NCI-H187 treated with DMSO at 0.1 percent for 48 hours (cell line): ENCODE results near the gene ATXN10.

Experiments
- DNase-seq: peaks from one replicate; lab custom pipeline; 2025; lab: John Stamatoyannopoulos, UW

Gene ATXN10

DNA sequence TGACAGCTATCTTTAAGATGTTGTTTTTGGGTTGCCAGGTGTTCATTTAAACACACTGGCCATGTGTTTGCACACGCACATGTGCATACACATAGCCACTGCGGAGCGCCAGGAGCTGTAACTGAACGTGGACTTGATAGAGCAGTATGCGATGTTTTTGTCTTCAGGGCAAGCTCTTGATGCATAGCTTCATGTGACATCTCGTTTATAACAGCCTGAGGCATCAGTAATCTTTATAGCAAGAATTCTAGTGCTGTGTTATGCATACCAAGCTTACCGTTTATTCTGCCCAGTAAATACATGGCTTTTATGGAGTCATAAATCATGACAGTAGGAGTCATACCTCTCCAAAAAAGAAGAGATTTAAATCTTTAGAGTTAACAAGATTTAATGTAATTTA is 87.0 kb downstream of the ATXN10 start:
- no peak for DNase-seq

- no peak for DNase-seq
These were observed 89.0 kb downstream of the ATXN10 start for GRCh38 chr22:45760682-45761081.

DNA sequence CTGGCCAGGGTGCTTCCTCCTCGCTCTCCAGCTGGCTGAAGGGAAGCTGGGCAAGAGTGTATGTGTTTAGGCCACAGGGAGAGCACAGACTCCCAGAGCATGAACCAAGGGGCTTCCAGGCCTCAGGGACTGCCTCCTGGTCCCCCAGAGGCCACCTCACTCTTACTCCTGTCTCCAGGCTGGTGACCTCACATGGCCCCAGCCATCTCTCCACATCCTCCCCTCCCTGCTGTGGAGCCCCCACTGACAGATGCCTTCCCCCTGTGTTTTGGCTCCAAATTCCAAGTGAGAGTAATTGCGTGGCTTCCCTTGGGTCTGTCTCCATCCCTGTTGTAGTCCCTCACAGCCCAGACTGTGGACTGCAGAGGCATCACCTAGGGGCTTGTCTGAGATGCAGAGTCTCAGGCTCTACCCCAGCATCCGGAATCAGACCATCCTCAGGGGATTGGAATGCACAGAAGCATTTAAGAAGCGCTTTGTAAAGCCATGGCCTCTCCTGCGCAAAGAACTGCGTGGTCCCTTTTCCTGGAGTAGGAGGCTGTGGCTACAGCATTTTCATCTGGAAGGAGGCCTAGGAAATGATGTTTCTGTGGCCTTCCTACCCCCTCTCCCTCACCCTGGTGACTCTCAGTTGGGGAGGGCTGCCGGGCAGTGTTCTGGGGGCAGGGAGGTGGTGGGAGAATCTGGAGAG is 91.1 kb downstream of the ATXN10 start:
- DNase-seq = no peak

DNA sequence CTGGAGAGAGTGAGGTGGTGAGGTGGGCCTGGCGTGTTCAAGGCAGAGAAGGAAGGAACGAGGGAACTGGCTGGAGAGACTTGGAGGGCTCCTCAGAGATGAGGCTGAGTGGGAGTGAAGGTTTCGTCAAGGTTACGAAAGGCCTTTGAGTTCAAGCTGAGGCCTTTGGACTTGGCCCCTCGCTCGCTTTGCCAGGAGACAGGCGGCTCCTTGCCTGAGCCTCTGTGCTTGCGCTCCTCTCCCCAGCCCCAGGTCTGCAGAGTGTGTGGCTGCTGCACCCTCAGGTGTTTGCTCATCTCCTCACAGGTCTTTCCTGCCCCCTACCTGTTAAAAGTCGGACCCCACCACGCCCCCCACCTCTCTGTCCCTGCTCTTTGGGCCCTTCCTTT is 91.6 kb downstream of the ATXN10 start:
- DNase-seq = no peak

GRCh38 chr22:45768490-45768889 is 96.9 kb downstream of the ATXN10 start:
- DNase-seq = no peak

GRCh38 chr22:45769569-45770210 is 98.1 kb downstream of the ATXN10 start:
- DNase-seq = no peak

- no peak for DNase-seq
These were observed 98.9 kb downstream of the ATXN10 start for GRCh38 chr22:45770506-45770905.

DNA sequence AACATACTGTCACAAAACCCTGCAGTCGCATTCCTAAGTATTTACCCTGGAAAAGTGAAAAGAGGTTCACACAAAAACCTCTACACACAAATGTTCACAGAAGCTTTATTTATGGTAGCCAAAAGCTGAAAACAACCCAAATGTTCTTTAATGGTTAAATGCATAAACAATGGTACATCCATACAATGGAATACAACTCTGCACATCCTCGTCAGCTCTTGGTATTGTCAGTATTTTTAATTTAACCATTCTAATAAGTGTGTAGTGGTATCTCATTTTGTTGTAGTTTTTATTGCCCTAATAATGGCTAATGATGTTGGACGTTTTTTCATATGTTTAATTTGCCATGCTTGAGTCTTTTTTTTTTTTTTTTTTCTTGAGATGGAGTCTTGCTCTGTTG is 99.4 kb downstream of the ATXN10 start:
- no peak for DNase-seq

DNA sequence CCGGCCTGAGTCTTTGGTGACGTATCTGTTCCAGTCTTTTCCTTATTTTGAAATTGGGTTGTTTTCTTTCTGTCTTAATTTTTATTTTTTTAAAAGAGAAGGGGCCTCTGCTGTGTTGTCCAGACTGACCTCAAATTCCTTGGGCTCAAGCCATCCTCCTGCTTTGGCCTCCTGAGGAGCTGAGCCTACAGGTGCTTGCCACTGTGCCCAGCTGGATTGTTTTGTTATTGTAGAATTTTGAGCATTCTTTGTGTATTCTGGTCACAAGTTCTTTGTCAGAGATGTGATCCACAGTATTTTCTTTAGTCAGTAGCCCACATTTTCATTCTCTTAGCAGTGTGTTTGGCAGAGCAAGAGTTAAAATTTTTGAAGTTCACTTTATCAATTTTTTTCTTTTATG is 100.1 kb downstream of the ATXN10 start:
- no peak for DNase-seq

- no peak for DNase-seq
These were observed 101.1 kb downstream of the ATXN10 start for GRCh38 chr22:45772743-45773142.

DNA sequence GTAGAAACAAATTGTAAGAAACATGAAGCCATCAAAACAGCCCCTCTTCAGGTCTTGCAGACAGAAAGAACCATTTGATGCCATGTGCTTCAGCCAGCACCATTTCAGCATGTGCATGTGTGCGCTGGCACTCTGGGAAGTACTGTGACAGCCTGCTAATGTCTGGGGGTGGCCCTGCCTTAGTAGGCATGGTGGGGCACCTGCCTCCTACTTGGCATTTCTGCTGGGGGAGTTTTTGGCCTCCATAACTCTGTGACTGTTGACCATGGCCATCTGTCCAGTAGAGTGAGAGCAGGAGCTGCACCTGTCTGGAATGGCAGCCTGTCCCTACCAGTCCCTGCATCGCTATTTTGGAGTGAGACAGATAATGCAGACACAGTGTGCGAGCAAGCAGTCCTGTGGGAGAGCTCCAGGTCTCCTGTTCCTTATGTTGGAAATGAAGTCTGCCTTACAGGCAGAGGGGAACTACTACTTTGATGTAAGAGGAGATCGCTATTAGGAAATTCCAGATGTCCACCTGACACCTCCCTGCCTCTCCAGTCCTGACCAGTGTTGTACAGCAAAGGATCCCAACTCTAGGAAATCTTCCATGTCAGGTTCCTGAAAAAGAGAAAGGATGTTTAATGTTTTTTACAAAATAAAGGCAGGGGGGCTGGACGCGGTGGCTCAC is 102.5 kb downstream of the ATXN10 start:
- no peak for DNase-seq

DNA sequence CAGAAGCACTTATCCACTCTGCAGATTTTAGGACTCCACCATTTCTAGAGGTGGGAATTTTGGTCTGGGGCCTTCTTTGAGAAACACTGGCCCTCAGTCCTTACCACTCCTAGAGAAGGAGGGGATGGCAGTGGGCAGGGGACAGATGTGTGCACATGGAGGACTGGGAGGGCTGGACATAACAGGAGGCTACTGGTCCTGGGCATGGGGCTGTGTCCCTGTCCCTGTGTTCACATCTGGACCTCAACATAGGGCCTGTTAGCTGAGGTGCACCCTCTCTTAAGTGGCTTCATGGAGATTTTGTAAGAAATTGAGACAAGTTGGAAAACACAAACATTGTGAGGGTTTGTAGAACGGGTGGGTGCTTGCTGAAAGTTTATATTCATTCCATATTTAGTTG is 103.4 kb downstream of the ATXN10 start:
- no peak for DNase-seq

- no peak for DNase-seq
These were observed 104.1 kb downstream of the ATXN10 start for GRCh38 chr22:45775569-45776312.

- no peak for DNase-seq
These were observed 104.6 kb downstream of the ATXN10 start for GRCh38 chr22:45776313-45776585.

GRCh38 chr22:45777046-45777851 is 105.6 kb downstream of the ATXN10 start:
- DNase-seq = no peak

DNA sequence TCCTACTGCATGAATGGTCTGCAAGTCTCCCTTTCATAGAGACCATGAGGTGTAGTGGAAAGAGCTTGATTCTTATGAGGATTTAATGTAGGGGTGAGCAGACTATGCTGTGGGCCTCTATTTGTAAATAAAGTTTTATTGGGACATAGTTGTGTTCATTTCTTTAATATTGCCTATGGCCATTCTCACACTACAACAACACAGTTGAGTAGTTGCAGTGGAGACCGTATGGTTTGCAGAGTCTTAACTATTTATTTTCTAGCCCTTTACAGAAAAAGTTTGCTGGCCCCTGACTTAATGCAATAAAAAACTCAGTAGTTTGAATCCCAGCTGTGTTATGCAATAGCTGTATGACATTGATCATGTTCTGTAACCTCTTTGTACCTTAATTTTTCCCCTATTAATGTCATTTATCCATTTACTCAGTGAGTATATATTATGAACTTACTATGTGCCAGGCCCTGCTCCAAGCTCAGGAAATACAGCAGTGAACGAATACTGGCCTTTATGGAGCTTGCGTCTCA is 106.3 kb downstream of the ATXN10 start:
- no peak for DNase-seq

DNA sequence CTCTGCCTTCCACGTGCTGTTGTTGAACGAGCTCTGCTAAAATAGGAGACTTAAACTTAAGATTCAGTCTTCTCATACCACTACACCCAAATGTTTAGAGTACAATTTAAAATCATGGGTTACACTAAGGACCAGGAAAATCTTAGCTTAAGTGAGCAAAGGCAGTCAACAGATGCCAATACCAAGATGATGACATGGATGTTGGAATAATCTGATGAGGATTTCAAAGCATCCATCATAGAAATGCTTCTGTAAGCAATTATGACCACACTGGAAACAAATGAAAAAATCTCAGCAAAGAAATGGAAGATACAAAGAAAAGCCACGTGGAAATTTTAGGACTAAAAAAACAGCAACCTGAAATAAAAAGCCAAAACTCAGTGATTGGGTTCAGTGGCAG is 109.8 kb downstream of the ATXN10 start:
- DNase-seq = no peak

GRCh38 chr22:45781966-45782365 is 110.3 kb downstream of the ATXN10 start:
- no peak for DNase-seq

- DNase-seq = no peak
These were observed 111.4 kb downstream of the ATXN10 start for GRCh38 chr22:45783021-45783420.

GRCh38 chr22:45783690-45784089 is 112.1 kb downstream of the ATXN10 start:
- no peak for DNase-seq

DNA sequence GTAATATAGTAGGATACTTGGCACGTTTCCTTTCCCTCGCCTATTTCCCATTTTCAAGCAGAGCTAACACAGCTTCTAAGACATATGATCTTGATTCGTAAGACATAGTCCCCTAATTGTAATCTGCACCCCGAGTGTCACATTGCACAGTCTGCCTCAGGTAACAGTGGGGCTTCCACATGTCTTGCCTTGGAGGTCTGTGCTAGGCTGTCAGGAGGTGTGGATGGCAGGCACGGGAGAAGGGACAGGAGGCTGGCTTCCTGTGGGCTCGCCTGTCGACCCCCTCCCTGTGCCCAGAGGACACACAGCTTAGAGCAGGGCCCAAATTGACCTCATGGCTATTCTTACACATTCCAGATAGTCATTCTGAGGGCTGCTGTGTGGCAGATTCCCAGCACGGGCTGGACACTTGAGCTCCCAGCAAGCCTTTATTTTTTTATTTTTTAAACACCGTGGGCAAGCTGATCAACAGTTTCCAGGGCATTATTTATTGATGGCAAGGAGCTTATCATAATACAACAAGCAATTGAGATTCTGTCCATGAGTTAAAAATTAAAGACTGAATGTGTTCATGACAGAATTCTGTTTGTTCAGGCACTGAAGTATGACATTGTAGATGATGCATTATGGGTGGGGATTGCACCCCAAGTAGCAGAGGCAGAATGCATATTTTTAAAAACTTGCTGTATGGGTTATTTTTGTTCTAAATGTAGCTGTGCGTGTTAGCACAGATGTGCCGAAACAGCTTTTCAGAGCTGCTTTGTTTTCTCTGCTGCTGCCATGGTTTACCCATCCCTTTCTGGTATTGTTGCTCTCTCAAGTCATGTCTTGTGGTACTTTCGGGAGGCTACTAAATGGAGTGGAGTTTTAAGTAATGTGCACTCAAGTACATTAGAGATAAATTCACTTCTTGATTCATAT is 113.0 kb downstream of the ATXN10 start:
- no peak for DNase-seq
